Upper lobe of right lung (tissue), 1 donor: ENCODE data around the gene MAPK14. TPM values are rescaled to one million over a fixed set of nuclear protein-coding genes. Genes with fewer than 3 reads are reported as not detected.

Source experiments
- ATAC-seq: fragments of 200-7000 bp; cut with Tn5 transposase; one replicate; pipeline ENCODE4 v1.9.1; 2020; ENCODE audit warnings: mild to moderate bottlenecking, moderate library complexity
- DNase-seq: peaks from one replicate; pipeline ENCODE4 v3.0.0-alpha.2; 2020
- H3K27ac ChIP-seq: fragments of 200-600 bp; one replicate; pipeline ENCODE4 v1.8.0; 2022
- H3K27me3 ChIP-seq: fragments of 200-600 bp; one replicate; pipeline ENCODE4 v1.8.0; 2022; ENCODE audit warnings: mild to moderate bottlenecking
- H3K36me3 ChIP-seq: fragments of 200-600 bp; one replicate; pipeline ENCODE4 v1.8.0; 2022
- H3K4me1 ChIP-seq: fragments of 200-600 bp; one replicate; pipeline ENCODE4 v1.8.0; 2022
- H3K4me3 ChIP-seq: fragments of 200-600 bp; one replicate; pipeline ENCODE4 v1.8.0; 2022; ENCODE audit warnings: mild to moderate bottlenecking
- H3K9me3 ChIP-seq: fragments of 200-600 bp; one replicate; pipeline ENCODE4 v1.8.0; 2022
- intact Hi-C: fragments of 100-400 bp; cut with DNase I; formaldehyde crosslinking; loops from one replicate; pipeline ENCODE4 v1.11.0; 2022
- total RNA-seq: library from RNA; stranded (reverse); fragmentation: NEBNext Ultra II Directional; extraction: Animal tissue kit (Norgen Biotek cat#: 25700); gene quantifications from one replicate; pipeline ENCODE4 v1.2.1, GENCODE V29; 2021
- TF ChIP-seq, protein P1 (sequence below): fragments of 200-600 bp; IDR thresholded peaks from one replicate; pipeline ENCODE4 v1.8.0; 2022; ENCODE audit warnings: antibody characterized with exemption
- donor health status: DM: no; HTN: yes; CAD: no; lungs with severe emphysema.

Gene MAPK14
- total RNA-seq, 1 donor from 2014 or later = 60.6 TPM

- Histone ChIP-seq H3K27ac (no peak overlapping the region), H3K9me3 (no peaks in the 10 kb centered on the region), H3K36me3 (no peaks in the 10 kb centered on the region), H3K27me3 (no peaks in the 10 kb centered on the region), H3K4me1 (no peaks in the 10 kb centered on the region), H3K4me3 (no peak overlapping the region)
- TF ChIP-seq, protein P1, sequence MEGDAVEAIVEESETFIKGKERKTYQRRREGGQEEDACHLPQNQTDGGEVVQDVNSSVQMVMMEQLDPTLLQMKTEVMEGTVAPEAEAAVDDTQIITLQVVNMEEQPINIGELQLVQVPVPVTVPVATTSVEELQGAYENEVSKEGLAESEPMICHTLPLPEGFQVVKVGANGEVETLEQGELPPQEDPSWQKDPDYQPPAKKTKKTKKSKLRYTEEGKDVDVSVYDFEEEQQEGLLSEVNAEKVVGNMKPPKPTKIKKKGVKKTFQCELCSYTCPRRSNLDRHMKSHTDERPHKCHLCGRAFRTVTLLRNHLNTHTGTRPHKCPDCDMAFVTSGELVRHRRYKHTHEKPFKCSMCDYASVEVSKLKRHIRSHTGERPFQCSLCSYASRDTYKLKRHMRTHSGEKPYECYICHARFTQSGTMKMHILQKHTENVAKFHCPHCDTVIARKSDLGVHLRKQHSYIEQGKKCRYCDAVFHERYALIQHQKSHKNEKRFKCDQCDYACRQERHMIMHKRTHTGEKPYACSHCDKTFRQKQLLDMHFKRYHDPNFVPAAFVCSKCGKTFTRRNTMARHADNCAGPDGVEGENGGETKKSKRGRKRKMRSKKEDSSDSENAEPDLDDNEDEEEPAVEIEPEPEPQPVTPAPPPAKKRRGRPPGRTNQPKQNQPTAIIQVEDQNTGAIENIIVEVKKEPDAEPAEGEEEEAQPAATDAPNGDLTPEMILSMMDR = no peak
- intact Hi-C loops = no loop called here
- no peak for ATAC-seq
- DNase-seq = no peak
Measured at GRCh38 chr6:36000451-36000850, 27.2 kb upstream of the MAPK14 start.

DNA sequence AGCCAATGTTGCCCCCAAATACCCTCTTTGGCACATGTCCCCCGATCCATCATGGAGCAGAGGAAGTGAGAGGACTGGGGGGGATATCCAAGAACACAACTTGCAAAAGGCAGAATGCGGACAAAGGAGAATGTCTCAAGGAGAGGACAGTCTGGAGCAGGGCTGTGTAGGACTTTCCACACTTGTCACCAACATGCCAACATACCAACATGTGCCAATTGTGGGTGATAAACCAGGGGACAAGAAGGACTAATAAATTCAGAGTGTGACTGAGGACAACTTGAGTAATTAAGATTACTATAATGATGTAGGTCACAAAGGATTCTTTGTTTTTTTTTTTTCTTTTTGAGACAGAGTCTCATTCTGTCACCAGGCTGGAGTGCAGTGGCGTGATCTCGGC lies 11.9 kb upstream of the MAPK14 start:
- intact Hi-C loops = no loop called here
- TF ChIP-seq, protein P1 = no peak
- H3K9me3 ChIP-seq = no peaks in the 10 kb centered on the region
- H3K4me1 ChIP-seq = no peaks in the 10 kb centered on the region
- H3K27me3 ChIP-seq = no peaks in the 10 kb centered on the region
- no peak for DNase-seq
- H3K27ac ChIP-seq = no peak overlapping the region
- no peak for ATAC-seq
- H3K4me3 ChIP-seq = no peak overlapping the region
- H3K36me3 ChIP-seq = no peaks in the 10 kb centered on the region

GRCh38 chr6:36018339-36018738 lies 9.3 kb upstream of the MAPK14 start:
- ATAC-seq = no peak
- TF ChIP-seq, protein P1 = no peak
- Histone ChIP-seq H3K4me1 (no peaks in the 10 kb centered on the region), H3K36me3 (no peaks in the 10 kb centered on the region), H3K9me3 (no peaks in the 10 kb centered on the region), H3K27me3 (no peaks in the 10 kb centered on the region), H3K27ac (no peak overlapping the region), H3K4me3 (no peak overlapping the region)
- no peak for DNase-seq
- intact Hi-C loops = no loop called here

GRCh38 chr6:36019167-36019566 lies 8.4 kb upstream of the MAPK14 start:
- DNase-seq (no peak), ATAC-seq (no peak)
- H3K4me1 ChIP-seq = no peaks in the 10 kb centered on the region
- no peak overlapping the region for H3K27ac ChIP-seq
- no peaks in the 10 kb centered on the region for H3K9me3 ChIP-seq
- intact Hi-C loops = no loop called here
- no peaks in the 10 kb centered on the region for H3K36me3 ChIP-seq
- no peaks in the 10 kb centered on the region for H3K27me3 ChIP-seq
- TF ChIP-seq, protein P1 = no peak
- H3K4me3 ChIP-seq = no peak overlapping the region

GRCh38 chr6:36020154-36020553 lies 7.5 kb upstream of the MAPK14 start:
- no peak for DNase-seq
- no peaks in the 10 kb centered on the region for H3K4me1 ChIP-seq
- no peak overlapping the region for H3K4me3 ChIP-seq
- TF ChIP-seq, protein P1 = no peak
- no peak for ATAC-seq
- H3K27ac ChIP-seq = no peak overlapping the region
- no peaks in the 10 kb centered on the region for H3K9me3 ChIP-seq
- intact Hi-C loops = no loop called here
- no peaks in the 10 kb centered on the region for H3K36me3 ChIP-seq
- no peaks in the 10 kb centered on the region for H3K27me3 ChIP-seq
